Central memory CD8-positive, alpha-beta T cell (primary cell): Measurements from ENCODE around the gene EVI2B.
A peak's percentile ranks its signal among the peaks of the same experiment; 100 is the strongest.
"Not testable (repeated sequence)": the region's sequence is repeated elsewhere in the genome, so short reads cannot be mapped to it uniquely, and the experiment has no call there.

Source experiments
- ATAC-seq: fragments of 150-1000 bp; cut with Tn5 transposase; replicated peaks from 2 replicates; pipeline ENCODE4 v1.10.0; 2022; ENCODE audit warnings: mild to moderate bottlenecking, moderate FRiP score, moderate number of reproducible peaks; ENCODE audit not compliant: poor library complexity, severe bottlenecking; ENCODE audit errors: extremely low read depth
- DNase-seq, 2 donors: peaks; one replicate each; pipeline ENCODE4 v3.0.0; 2021; ENCODE audit warnings: low spot score in 2 of 2
- H3K27ac Mint-ChIP-seq: one replicate; pipeline ENCODE4 v1.8.0; 2022; ENCODE audit warnings: low read depth, mild to moderate bottlenecking, moderate library complexity, mixed read lengths
- H3K27me3 Mint-ChIP-seq: one replicate; pipeline ENCODE4 v1.8.0; 2022; ENCODE audit warnings: mixed read lengths
- H3K36me3 Mint-ChIP-seq: one replicate; pipeline ENCODE4 v1.8.0; 2022; ENCODE audit warnings: mild to moderate bottlenecking, moderate library complexity, mixed read lengths; ENCODE audit not compliant: insufficient read depth
- H3K4me1 Mint-ChIP-seq: one replicate; pipeline ENCODE4 v1.8.0; 2022; ENCODE audit warnings: mixed read lengths
- H3K4me3 Mint-ChIP-seq: one replicate; pipeline ENCODE4 v1.8.0; 2022; ENCODE audit warnings: mild to moderate bottlenecking, moderate library complexity, mixed read lengths
- H3K9me3 Mint-ChIP-seq: one replicate; pipeline ENCODE4 v1.8.0; 2022; ENCODE audit warnings: mixed read lengths

Gene EVI2B

GRCh38 chr17:31279401-31279800 is 34.5 kb downstream of the EVI2B start:
- no peak for DNase-seq
- Mint-ChIP-seq H3K27ac (no peak overlapping the region), H3K4me1 (no peaks in the 10 kb centered on the region), H3K27me3 (no peaks in the 10 kb centered on the region), H3K9me3 (no peaks in the 10 kb centered on the region), H3K4me3 (no peak overlapping the region), H3K36me3 (peaks cover 4% of the 10 kb centered on the region)
- no peak for ATAC-seq

- Mint-ChIP-seq H3K36me3 (peaks cover 2% of the 10 kb centered on the region), H3K4me1 (no peaks in the 10 kb centered on the region), H3K4me3 (no peak overlapping the region), H3K9me3 (no peaks in the 10 kb centered on the region), H3K27ac (peak overlapping the region; percentile 23), H3K27me3 (no peaks in the 10 kb centered on the region)
- ATAC-seq (no peak), DNase-seq (no peak)
Measured at GRCh38 chr17:31275116-31275515, 38.7 kb downstream of the EVI2B start.

GRCh38 chr17:31274252-31274651 is 39.6 kb downstream of the EVI2B start:
- no peak for DNase-seq
- ATAC-seq = no peak
- no peak overlapping the region for H3K27ac Mint-ChIP-seq
- H3K36me3 Mint-ChIP-seq = no peaks in the 10 kb centered on the region
- H3K9me3 Mint-ChIP-seq = no peaks in the 10 kb centered on the region
- H3K4me1 Mint-ChIP-seq = no peaks in the 10 kb centered on the region
- H3K4me3 Mint-ChIP-seq = no peak overlapping the region
- no peaks in the 10 kb centered on the region for H3K27me3 Mint-ChIP-seq

- H3K27me3 Mint-ChIP-seq = no peaks in the 10 kb centered on the region
- no peak overlapping the region for H3K27ac Mint-ChIP-seq
- no peak for ATAC-seq
- H3K9me3 Mint-ChIP-seq = no peaks in the 10 kb centered on the region
- peaks cover 2% of the 10 kb centered on the region for H3K36me3 Mint-ChIP-seq
- no peak overlapping the region for H3K4me3 Mint-ChIP-seq
- DNase-seq = no peak
- H3K4me1 Mint-ChIP-seq = no peaks in the 10 kb centered on the region
Measured at GRCh38 chr17:31273516-31273915, 40.3 kb downstream of the EVI2B start.

GRCh38 chr17:31272803-31273202 is 41.1 kb downstream of the EVI2B start:
- no peaks in the 10 kb centered on the region for H3K9me3 Mint-ChIP-seq
- H3K27me3 Mint-ChIP-seq = no peaks in the 10 kb centered on the region
- no peak overlapping the region for H3K27ac Mint-ChIP-seq
- peaks cover 2% of the 10 kb centered on the region for H3K36me3 Mint-ChIP-seq
- H3K4me3 Mint-ChIP-seq = no peak overlapping the region
- DNase-seq (no peak), ATAC-seq (no peak)
- no peaks in the 10 kb centered on the region for H3K4me1 Mint-ChIP-seq

GRCh38 chr17:31272236-31272635 is 41.6 kb downstream of the EVI2B start:
- no peak overlapping the region for H3K4me3 Mint-ChIP-seq
- no peaks in the 10 kb centered on the region for H3K4me1 Mint-ChIP-seq
- no peak overlapping the region for H3K27ac Mint-ChIP-seq
- ATAC-seq (no peak), DNase-seq (no peak)
- H3K36me3 Mint-ChIP-seq = peaks cover 2% of the 10 kb centered on the region
- no peaks in the 10 kb centered on the region for H3K27me3 Mint-ChIP-seq
- H3K9me3 Mint-ChIP-seq = no peaks in the 10 kb centered on the region

- H3K27me3 Mint-ChIP-seq = no peaks in the 10 kb centered on the region
- ATAC-seq (no peak), DNase-seq (no peak)
- H3K4me1 Mint-ChIP-seq = no peaks in the 10 kb centered on the region
- H3K4me3 Mint-ChIP-seq = no peak overlapping the region
- H3K27ac Mint-ChIP-seq = no peak overlapping the region
- H3K9me3 Mint-ChIP-seq = no peaks in the 10 kb centered on the region
- peaks cover 9% of the 10 kb centered on the region for H3K36me3 Mint-ChIP-seq
Measured at GRCh38 chr17:31269578-31269983, 44.3 kb downstream of the EVI2B start.

- Mint-ChIP-seq H3K4me1 (no peaks in the 10 kb centered on the region), H3K9me3 (no peaks in the 10 kb centered on the region), H3K27ac (no peak overlapping the region), H3K27me3 (no peaks in the 10 kb centered on the region), H3K36me3 (peaks cover 9% of the 10 kb centered on the region), H3K4me3 (no peak overlapping the region)
- ATAC-seq (no peak), DNase-seq (no peak)
Measured at GRCh38 chr17:31269036-31269577, 44.7 kb downstream of the EVI2B start.

- H3K9me3 Mint-ChIP-seq = no peaks in the 10 kb centered on the region
- no peak for DNase-seq
- H3K36me3 Mint-ChIP-seq = peaks cover 10% of the 10 kb centered on the region
- H3K4me1 Mint-ChIP-seq = no peaks in the 10 kb centered on the region
- no peaks in the 10 kb centered on the region for H3K27me3 Mint-ChIP-seq
- ATAC-seq = no peak
- no peak overlapping the region for H3K4me3 Mint-ChIP-seq
- H3K27ac Mint-ChIP-seq = no peak overlapping the region
Measured at GRCh38 chr17:31266042-31266441, 47.8 kb downstream of the EVI2B start.

- ATAC-seq, H3K9me3 Mint-ChIP-seq, H3K27me3 Mint-ChIP-seq, H3K36me3 Mint-ChIP-seq, H3K27ac Mint-ChIP-seq, H3K4me3 Mint-ChIP-seq, H3K4me1 Mint-ChIP-seq, DNase-seq: not testable (repeated sequence)
Measured at GRCh38 chr17:31262923-31263322, 50.9 kb downstream of the EVI2B start.

- Mint-ChIP-seq H3K9me3 (no peaks in the 10 kb centered on the region), H3K36me3 (peaks cover 8% of the 10 kb centered on the region), H3K27me3 (no peaks in the 10 kb centered on the region), H3K27ac (no peak overlapping the region), H3K4me3 (no peak overlapping the region), H3K4me1 (no peaks in the 10 kb centered on the region)
- DNase-seq (no peak), ATAC-seq (no peak)
Measured at GRCh38 chr17:31261601-31262000, 52.3 kb downstream of the EVI2B start.

GRCh38 chr17:31260151-31260550 is 53.7 kb downstream of the EVI2B start:
- Mint-ChIP-seq H3K4me3 (no peak overlapping the region), H3K27me3 (no peaks in the 10 kb centered on the region), H3K36me3 (peaks cover 1% of the 10 kb centered on the region), H3K9me3 (no peaks in the 10 kb centered on the region), H3K4me1 (no peaks in the 10 kb centered on the region), H3K27ac (no peak overlapping the region)
- ATAC-seq (no peak), DNase-seq (no peak)

- H3K9me3 Mint-ChIP-seq = no peaks in the 10 kb centered on the region
- no peak overlapping the region for H3K27ac Mint-ChIP-seq
- no peak overlapping the region for H3K4me3 Mint-ChIP-seq
- H3K27me3 Mint-ChIP-seq = no peaks in the 10 kb centered on the region
- ATAC-seq (no peak), DNase-seq (no peak)
- no peaks in the 10 kb centered on the region for H3K4me1 Mint-ChIP-seq
- H3K36me3 Mint-ChIP-seq = no peaks in the 10 kb centered on the region
Measured at GRCh38 chr17:31256936-31257335, 56.9 kb downstream of the EVI2B start.

GRCh38 chr17:31254654-31255053 is 59.2 kb downstream of the EVI2B start:
- ATAC-seq (no peak), DNase-seq (no peak)
- no peak overlapping the region for H3K4me3 Mint-ChIP-seq

More at GRCh38 chr17:31254654-31255053, 59.2 kb downstream of the EVI2B start:
- peaks cover 5% of the 10 kb centered on the region for H3K4me1 Mint-ChIP-seq
- H3K27me3 Mint-ChIP-seq = no peaks in the 10 kb centered on the region
- H3K9me3 Mint-ChIP-seq = no peaks in the 10 kb centered on the region
- no peak overlapping the region for H3K27ac Mint-ChIP-seq
- no peaks in the 10 kb centered on the region for H3K36me3 Mint-ChIP-seq
